Peyer's patch (tissue), 4 donors: Measurements from ENCODE around the gene POTEJ.
"Not testable (repeated sequence)": the region's sequence is repeated elsewhere in the genome, so short reads cannot be mapped to it uniquely, and the experiment has no call there.

ENCODE experiments used
- POLR2A ChIP-seq, 2 donors: fragments of 450-650 bp; IDR thresholded peaks; one replicate each; pipeline ENCODE4 v1.5.1; 2017; ENCODE audit warnings: antibody characterized with exemption in 2 of 2, mild to moderate bottlenecking in 2 of 2, moderate library complexity in 2 of 2
- TF ChIP-seq, protein P1 (sequence below), 6 experiments: fragments of 450-650 bp in 4 of 6; fragments of 200-600 bp in 2 of 6; sonication (generic) in 1 of 6; IDR thresholded peaks; one replicate each; pipeline ENCODE4 v1.5.1; 2017 to 2019; ENCODE audit warnings: antibody characterized with exemption in 6 of 6, mild to moderate bottlenecking in 3 of 6, moderate library complexity in 1 of 6

DNA sequence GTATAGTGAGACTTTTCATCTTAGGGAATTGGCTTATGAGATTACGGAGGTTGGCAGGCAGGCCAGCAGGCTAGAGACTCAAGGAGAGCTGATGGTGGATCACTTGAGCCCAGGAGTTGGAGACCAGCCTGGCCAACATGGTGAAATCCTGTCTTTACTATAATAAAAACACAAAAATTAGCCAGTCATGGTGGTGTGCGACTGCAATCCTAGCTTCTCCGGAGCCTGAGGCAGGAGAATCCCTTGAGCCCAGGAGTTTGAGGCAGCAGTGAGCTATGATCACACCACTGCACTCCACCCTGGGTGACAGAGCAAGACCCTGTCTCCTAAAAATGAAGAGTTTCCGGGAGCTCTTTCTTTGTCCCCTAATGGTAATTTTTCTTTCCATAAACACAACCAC, 26.5 kb upstream of the POTEJ start:
- TF ChIP-seq, protein P1, sequence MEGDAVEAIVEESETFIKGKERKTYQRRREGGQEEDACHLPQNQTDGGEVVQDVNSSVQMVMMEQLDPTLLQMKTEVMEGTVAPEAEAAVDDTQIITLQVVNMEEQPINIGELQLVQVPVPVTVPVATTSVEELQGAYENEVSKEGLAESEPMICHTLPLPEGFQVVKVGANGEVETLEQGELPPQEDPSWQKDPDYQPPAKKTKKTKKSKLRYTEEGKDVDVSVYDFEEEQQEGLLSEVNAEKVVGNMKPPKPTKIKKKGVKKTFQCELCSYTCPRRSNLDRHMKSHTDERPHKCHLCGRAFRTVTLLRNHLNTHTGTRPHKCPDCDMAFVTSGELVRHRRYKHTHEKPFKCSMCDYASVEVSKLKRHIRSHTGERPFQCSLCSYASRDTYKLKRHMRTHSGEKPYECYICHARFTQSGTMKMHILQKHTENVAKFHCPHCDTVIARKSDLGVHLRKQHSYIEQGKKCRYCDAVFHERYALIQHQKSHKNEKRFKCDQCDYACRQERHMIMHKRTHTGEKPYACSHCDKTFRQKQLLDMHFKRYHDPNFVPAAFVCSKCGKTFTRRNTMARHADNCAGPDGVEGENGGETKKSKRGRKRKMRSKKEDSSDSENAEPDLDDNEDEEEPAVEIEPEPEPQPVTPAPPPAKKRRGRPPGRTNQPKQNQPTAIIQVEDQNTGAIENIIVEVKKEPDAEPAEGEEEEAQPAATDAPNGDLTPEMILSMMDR (IDR thresholded peaks at IDR 0.05), result not testable (repeated sequence)
- TF ChIP-seq POLR2A (IDR thresholded peaks at IDR 0.05), result not testable (repeated sequence)
